WI38 (cell line): ENCODE measurements around the gene ZNF81.

Experiments used
- H3K4me3 ChIP-seq: 2 replicates; pipeline ENCODE4 v1.5.1; 2011; ENCODE audit warnings: low read depth, mild to moderate bottlenecking, control low read depth, low read length
- TF ChIP-seq, protein P1 (sequence below): IDR thresholded peaks from 2 replicates; pipeline ENCODE4 v1.5.1; 2012; ENCODE audit warnings: low read depth, mild to moderate bottlenecking, control low read depth, low read length

ZNF81 gene

DNA sequence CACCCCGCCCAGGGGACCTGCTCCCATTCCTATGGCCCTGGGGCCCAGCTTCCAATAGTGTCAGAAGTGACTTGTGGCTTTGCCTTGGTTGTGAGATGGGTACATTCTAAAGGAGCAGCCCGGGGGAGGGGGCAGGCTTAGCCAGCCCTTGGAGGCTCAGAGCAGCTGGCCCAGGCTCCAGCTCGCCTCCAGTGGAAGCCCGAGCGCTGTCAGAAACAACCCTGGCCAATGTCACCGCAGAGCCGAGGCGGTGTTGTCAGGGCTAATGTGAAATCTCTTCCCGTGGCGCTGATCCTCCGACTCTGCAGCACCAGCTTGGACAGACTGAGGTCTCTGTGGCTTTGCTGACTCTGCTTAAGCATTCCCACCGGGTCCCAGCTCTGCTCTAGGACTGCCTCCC is 29.2 kb upstream of the ZNF81 start:
- TF ChIP-seq, protein P1, sequence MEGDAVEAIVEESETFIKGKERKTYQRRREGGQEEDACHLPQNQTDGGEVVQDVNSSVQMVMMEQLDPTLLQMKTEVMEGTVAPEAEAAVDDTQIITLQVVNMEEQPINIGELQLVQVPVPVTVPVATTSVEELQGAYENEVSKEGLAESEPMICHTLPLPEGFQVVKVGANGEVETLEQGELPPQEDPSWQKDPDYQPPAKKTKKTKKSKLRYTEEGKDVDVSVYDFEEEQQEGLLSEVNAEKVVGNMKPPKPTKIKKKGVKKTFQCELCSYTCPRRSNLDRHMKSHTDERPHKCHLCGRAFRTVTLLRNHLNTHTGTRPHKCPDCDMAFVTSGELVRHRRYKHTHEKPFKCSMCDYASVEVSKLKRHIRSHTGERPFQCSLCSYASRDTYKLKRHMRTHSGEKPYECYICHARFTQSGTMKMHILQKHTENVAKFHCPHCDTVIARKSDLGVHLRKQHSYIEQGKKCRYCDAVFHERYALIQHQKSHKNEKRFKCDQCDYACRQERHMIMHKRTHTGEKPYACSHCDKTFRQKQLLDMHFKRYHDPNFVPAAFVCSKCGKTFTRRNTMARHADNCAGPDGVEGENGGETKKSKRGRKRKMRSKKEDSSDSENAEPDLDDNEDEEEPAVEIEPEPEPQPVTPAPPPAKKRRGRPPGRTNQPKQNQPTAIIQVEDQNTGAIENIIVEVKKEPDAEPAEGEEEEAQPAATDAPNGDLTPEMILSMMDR, result no peak
- no peak overlapping the region for H3K4me3 ChIP-seq

DNA sequence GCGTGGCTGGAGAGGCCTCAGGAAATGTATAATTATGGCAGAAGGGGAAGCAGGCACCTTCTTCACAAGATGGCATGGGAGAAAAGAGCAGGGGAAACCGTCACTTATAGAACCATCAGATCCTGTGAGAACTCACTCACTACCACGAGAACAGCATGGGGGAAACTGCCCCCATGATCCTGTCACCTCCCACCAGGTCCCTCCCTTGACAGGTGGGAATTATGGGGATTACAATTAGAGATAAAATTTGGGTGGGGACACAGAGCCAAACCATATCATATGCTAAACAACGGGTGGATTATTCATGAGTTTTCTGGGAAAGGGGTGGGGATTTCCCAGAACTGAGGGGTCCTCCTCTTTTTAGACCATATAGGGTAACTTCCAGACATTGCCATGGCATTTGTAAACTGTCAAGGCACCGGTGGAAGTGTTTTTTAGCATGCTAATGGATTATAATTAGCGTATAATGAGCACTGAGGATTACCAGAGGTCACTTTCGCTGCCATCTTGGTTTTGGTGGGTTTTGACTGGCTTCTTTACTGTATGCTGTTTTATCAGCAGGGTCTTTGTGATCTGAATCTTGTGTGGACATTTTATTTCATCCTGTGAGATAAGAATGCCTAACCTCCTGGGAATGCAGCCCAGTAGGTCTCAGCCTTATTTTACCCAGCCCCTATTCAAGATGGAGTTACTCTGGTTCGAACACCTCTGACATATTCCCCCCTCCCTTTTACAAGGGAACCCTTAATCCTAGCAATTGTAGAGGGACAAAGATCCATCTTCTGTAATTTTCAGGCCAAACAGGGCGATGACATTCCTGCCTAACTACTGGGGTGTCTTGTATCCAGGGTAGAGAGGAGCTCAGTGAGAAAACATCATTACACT is 27.6 kb upstream of the ZNF81 start:
- TF ChIP-seq, protein P1, result no peak

DNA sequence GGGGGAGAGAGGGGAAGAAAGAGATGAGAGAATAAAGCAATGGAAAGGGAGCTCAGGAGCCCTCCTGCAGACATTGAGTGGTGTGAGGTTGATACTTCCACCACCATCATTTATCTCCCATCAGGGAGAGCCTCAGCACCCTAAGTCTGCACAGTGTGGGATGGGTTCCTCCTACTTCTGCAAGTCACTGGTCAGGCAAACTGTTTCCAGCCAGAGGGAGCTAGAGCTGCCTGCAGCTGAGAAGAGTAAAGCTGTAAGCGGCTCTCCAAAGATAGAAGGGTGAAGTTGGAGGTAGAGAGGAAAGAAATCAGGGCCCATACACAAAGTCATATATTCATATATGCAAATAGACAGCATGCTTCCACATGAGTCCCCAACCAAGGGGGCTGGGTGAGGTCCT is 21.9 kb upstream of the ZNF81 start:
- TF ChIP-seq, protein P1, result no peak
- no peak overlapping the region for H3K4me3 ChIP-seq

More for the DNA sequence above, 27.6 kb upstream of the ZNF81 start:
- no peak overlapping the region for H3K4me3 ChIP-seq

DNA sequence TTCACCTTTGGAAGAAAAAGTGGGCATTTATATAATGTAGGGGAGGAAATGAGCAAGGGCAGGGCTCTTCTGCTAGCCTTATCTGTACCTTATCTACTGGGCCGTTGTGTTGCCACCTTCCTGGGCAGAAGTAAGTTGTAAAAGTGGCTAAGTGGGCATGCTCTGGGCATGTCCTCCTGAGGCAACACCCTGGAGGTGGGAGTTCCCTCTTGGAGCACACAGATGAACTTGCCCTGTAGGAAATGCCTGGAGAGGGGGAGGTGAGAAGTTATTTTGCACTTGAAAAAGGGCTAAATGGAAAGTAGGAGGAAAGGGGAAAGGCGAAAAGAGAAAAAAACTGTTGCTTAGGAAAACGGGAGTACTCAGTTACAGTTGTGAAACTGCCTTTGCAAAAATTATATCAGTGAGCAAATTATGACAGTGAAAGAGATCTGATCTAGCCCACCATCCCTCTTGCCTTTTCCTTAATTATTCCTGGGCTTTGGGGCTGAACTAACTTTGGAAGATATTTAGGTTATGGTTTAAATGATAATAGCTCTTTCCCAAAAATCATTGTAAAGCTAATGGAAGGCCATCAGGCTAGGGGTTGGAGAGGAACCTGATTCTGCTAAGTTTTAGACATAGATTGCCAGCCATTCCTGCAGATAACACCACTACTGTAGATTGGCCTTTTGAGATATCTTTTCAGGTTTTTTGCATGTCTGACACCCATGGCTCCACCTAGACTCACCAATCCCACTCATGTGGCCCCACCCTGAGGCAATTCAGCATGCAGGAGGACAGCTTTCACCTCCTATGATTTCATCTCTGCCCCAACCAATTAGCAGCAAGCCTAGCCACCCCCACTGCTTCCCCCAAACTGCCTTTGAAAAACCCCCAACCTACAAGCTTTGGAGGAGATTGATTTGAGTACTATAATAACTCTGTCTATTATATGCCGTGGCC is 20.5 kb upstream of the ZNF81 start:
- TF ChIP-seq, protein P1, result no peak
- no peak overlapping the region for H3K4me3 ChIP-seq

DNA sequence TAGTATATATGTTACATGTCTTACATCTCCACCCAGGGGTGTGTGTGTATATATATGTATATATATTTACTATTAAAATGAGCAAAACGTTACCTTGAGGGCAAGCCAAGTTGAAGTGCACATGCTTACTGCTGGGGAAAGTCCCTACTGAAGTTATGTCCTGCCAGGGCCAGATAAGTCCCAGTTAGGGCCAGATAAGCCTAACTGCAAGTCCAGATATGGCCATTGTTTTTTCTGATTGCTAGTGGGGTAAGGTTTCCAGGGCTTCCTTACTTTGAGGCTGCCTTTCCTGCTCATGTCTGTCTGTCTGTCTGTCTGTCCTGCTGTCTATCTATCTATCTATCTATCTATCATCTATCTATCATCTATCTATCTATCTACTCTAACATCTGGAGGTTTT is 19.3 kb upstream of the ZNF81 start:
- TF ChIP-seq, protein P1, result no peak
- H3K4me3 ChIP-seq, result no peak overlapping the region

DNA sequence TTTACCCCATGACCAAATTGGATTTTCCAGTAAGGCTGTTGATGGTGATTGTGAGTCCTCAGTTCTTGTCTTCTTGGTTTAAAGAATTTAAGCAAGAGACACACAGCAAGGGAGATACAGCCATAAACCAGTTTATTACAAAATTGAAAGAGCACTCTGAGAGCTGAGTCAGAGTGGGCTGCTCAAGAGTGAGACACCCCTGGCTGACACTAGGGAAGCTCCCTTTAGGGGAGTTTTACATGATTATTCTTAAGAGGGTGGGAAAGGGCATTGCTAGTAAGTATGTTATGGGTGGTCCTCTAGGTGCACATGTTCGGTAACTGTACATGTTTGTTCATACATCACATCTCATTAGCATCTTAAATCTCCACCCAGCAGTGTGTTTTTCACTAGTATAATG is 18.8 kb upstream of the ZNF81 start:
- no peak overlapping the region for H3K4me3 ChIP-seq
- TF ChIP-seq, protein P1, result no peak
